22Rv1 (cell line): ENCODE measurements around the gene NPTX2.

Experiments used
- ZFX ChIP-seq: fragments of 450-650 bp; IDR thresholded peaks from 2 replicates; pipeline ENCODE4 v1.6.1; 2017; ENCODE audit warnings: antibody characterized with exemption, borderline replicate concordance
- TF ChIP-seq, protein P1 (sequence below): fragments of 450-650 bp; IDR thresholded peaks from 2 replicates; pipeline ENCODE4 v1.5.1; 2017; ENCODE audit warnings: mild to moderate bottlenecking

GRCh38 chr7:98664882-98665281, 47.8 kb downstream of the NPTX2 start:
- TF ChIP-seq, protein P1, sequence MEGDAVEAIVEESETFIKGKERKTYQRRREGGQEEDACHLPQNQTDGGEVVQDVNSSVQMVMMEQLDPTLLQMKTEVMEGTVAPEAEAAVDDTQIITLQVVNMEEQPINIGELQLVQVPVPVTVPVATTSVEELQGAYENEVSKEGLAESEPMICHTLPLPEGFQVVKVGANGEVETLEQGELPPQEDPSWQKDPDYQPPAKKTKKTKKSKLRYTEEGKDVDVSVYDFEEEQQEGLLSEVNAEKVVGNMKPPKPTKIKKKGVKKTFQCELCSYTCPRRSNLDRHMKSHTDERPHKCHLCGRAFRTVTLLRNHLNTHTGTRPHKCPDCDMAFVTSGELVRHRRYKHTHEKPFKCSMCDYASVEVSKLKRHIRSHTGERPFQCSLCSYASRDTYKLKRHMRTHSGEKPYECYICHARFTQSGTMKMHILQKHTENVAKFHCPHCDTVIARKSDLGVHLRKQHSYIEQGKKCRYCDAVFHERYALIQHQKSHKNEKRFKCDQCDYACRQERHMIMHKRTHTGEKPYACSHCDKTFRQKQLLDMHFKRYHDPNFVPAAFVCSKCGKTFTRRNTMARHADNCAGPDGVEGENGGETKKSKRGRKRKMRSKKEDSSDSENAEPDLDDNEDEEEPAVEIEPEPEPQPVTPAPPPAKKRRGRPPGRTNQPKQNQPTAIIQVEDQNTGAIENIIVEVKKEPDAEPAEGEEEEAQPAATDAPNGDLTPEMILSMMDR, result no peak
- TF ChIP-seq ZFX, result no peak
